HEK293 (cell line): Measurements from ENCODE around the gene TMEM14A.
A peak's percentile ranks its signal among the peaks of the same experiment; 100 is the strongest.

Source experiments
- BCL11A ChIP-seq: fragments of 450-650 bp; formaldehyde crosslinking; IDR thresholded peaks from 2 replicates; pipeline ENCODE4 v1.5.1; 2016; ENCODE audit warnings: low read depth, missing biosample characterization, missing genetic modification characterization
- GLIS1 ChIP-seq: fragments of 450-650 bp; formaldehyde crosslinking; IDR thresholded peaks from 2 replicates; pipeline ENCODE4 v1.5.1; 2016; ENCODE audit warnings: missing biosample characterization, missing genetic modification characterization
- HOXD13 ChIP-seq: sonication (generic); formaldehyde crosslinking; IDR thresholded peaks from 2 replicates; pipeline ENCODE4 v1.8.0; 2022; ENCODE audit warnings: missing genetic modification reagents, borderline replicate concordance
- KLF1 ChIP-seq: fragments of 450-650 bp; formaldehyde crosslinking; IDR thresholded peaks from 2 replicates; pipeline ENCODE4 v1.5.1; 2016; ENCODE audit warnings: missing biosample characterization, missing genetic modification characterization
- SP3 ChIP-seq: fragments of 450-650 bp; formaldehyde crosslinking; IDR thresholded peaks from 2 replicates; pipeline ENCODE4 v1.5.1; 2016; ENCODE audit warnings: missing biosample characterization, missing genetic modification characterization
- WT1 ChIP-seq: fragments of 450-650 bp; formaldehyde crosslinking; IDR thresholded peaks from 2 replicates; pipeline ENCODE4 v1.5.1; 2016; ENCODE audit warnings: missing biosample characterization, missing genetic modification characterization
- ZBTB20 ChIP-seq: fragments of 450-650 bp; formaldehyde crosslinking; IDR thresholded peaks from 2 replicates; pipeline ENCODE4 v1.5.1; 2016; ENCODE audit warnings: missing biosample characterization, missing genetic modification characterization
- ZNF10 ChIP-seq: fragments of 450-650 bp; formaldehyde crosslinking; IDR thresholded peaks from 2 replicates; pipeline ENCODE4 v1.5.1; 2017; ENCODE audit warnings: missing biosample characterization, missing genetic modification characterization
- ZNF157 ChIP-seq: fragments of 450-650 bp; formaldehyde crosslinking; IDR thresholded peaks from 2 replicates; pipeline ENCODE4 v1.5.1; 2016; ENCODE audit warnings: missing biosample characterization, missing genetic modification characterization
- ZNF19 ChIP-seq: fragments of 450-650 bp; formaldehyde crosslinking; IDR thresholded peaks from 2 replicates; pipeline ENCODE4; 2016; ENCODE audit warnings: missing biosample characterization, missing genetic modification characterization, low read depth
- ZNF274 ChIP-seq, 2 experiments: fragments of 200-500 bp in 1 of 2; fragments of 450-650 bp in 1 of 2; sonication (Bioruptor generic) in 1 of 2; formaldehyde crosslinking in 1 of 2; IDR thresholded peaks; 2 replicates each; pipeline versions ENCODE4 v1.5.1 to v1.6.1; 2014 to 2016; ENCODE audit warnings: borderline replicate concordance in 1 of 2, inconsistent platforms in 1 of 2, low read length in 1 of 2, missing biosample characterization in 1 of 2, missing genetic modification characterization in 1 of 2
- ZNF37A ChIP-seq: fragments of 450-650 bp; IDR thresholded peaks from 2 replicates; pipeline ENCODE4 v1.5.1; 2018; ENCODE audit warnings: missing biosample characterization, missing genetic modification characterization
- ZNF391 ChIP-seq: fragments of 450-650 bp; formaldehyde crosslinking; IDR thresholded peaks from 2 replicates; pipeline ENCODE4 v1.5.1; 2016; ENCODE audit warnings: low read depth, missing biosample characterization, missing genetic modification characterization, borderline replicate concordance
- ZNF548 ChIP-seq: fragments of 450-650 bp; formaldehyde crosslinking; IDR thresholded peaks from 2 replicates; pipeline ENCODE4 v1.5.1; 2016; ENCODE audit warnings: missing biosample characterization, missing genetic modification characterization
- ZNF701 ChIP-seq: fragments of 450-650 bp; formaldehyde crosslinking; IDR thresholded peaks from 2 replicates; pipeline ENCODE4 v1.5.1; 2016; ENCODE audit warnings: missing biosample characterization, missing genetic modification characterization
- ZXDB ChIP-seq: fragments of 450-650 bp; formaldehyde crosslinking; IDR thresholded peaks from 2 replicates; pipeline ENCODE4 v1.5.1; 2016; ENCODE audit warnings: missing biosample characterization, missing genetic modification characterization
- TF ChIP-seq, protein P1 (sequence below): fragments of 450-650 bp; formaldehyde crosslinking; IDR thresholded peaks from 2 replicates; pipeline ENCODE4 v1.5.1; 2016; ENCODE audit warnings: missing biosample characterization, missing genetic modification characterization
- TF ChIP-seq, protein P2 (sequence below): fragments of 450-650 bp; formaldehyde crosslinking; IDR thresholded peaks from 2 replicates; pipeline ENCODE4 v1.5.1; 2017; ENCODE audit warnings: missing biosample characterization, mild to moderate bottlenecking, missing genetic modification characterization, moderate library complexity
- TF ChIP-seq, protein P3 (sequence below): IDR thresholded peaks from 2 replicates; pipeline ENCODE4 v1.6.1; 2011; ENCODE audit warnings: mild to moderate bottlenecking, low read depth, low read length, borderline replicate concordance
- TF ChIP-seq, protein P4 (sequence below): fragments of 450-650 bp; formaldehyde crosslinking; IDR thresholded peaks from 2 replicates; pipeline ENCODE4 v1.5.1; 2016; ENCODE audit warnings: missing biosample characterization, missing genetic modification characterization
- TF ChIP-seq, protein P5 (sequence below): fragments of 450-650 bp; formaldehyde crosslinking; IDR thresholded peaks from 2 replicates; pipeline ENCODE4 v1.5.1; 2017; ENCODE audit warnings: missing biosample characterization, missing genetic modification characterization
- TF ChIP-seq, protein P6 (sequence below): fragments of 450-650 bp; formaldehyde crosslinking; IDR thresholded peaks from 2 replicates; pipeline ENCODE4 v1.5.1; 2017; ENCODE audit warnings: missing biosample characterization, missing genetic modification characterization
- TF ChIP-seq, protein P7 (sequence below): fragments of 450-650 bp; formaldehyde crosslinking; conservative IDR thresholded peaks from 2 replicates; pipeline ENCODE4 v1.5.1; 2016; ENCODE audit warnings: low read depth, missing biosample characterization, missing genetic modification characterization

TMEM14A gene

DNA sequence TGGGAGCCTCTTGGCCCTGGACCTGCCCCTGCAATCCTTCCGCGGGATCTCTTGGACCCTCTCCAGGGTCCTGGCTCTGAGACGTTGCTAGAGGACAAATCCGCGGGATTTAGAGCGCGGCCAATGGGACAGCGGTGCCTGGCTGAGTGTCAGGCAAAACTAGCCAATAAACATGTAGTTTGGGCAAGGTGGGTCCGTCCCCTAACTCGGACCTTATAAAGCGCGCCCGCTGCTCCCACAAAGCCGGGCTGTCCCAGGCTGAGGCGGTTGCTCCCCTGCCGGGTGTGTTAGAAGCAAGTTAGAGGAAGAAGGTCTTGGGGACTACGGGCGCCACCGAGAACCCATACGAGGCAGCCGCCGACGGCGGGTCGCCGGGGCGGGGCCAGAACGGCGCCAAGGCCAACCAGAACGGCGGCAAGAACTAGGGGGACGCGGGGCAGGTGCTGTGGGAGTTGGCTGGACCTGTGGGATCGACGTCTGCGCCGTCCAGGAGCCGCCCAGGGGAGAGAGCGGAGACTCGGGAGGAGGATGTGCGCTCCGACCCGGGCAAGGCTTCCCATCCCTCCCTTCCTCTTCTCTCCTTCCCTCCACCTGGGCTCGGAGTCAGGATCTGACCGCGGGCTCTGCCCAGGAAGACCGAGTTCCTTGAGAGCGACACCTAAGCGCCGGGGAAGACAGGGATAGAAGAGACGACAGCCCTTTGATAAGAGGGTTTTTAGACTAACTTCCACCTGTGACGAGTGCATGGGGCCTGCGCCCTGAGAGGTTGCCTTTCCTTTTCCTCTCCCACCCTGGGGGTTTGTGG is 6.5 kb upstream of the TMEM14A start (continued):
- TF ChIP-seq ZNF548 (tag by site-specific recombination) (no peak), ZBTB20 (tag by site-specific recombination) (peak; percentile 83), ZNF10 (no peak), ZNF701 (no peak), ZNF19 (tag by site-specific recombination) (no peak), HOXD13 (CRISPR knock-in tag) (no peak), ZNF37A (tag by site-specific recombination) (no peak), WT1 (tag by site-specific recombination) (no peak), BCL11A (no peak), ZNF274 (IDR thresholded peaks at IDR 0.05; ENCODE audit: low read length) (no peak), ZNF274 (tag by site-specific recombination; IDR thresholded peaks at IDR 0.05; ENCODE audit: borderline replicate concordance) (no peak), ZXDB (tag by site-specific recombination) (peak; percentile 98), SP3 (peak; percentile 63), GLIS1 (tag by site-specific recombination) (peak; percentile 64), ZNF157 (tag by site-specific recombination) (no peak), KLF1 (tag by site-specific recombination) (no peak), ZNF391 (tag by site-specific recombination) (no peak)
- TF ChIP-seq, protein P1, sequence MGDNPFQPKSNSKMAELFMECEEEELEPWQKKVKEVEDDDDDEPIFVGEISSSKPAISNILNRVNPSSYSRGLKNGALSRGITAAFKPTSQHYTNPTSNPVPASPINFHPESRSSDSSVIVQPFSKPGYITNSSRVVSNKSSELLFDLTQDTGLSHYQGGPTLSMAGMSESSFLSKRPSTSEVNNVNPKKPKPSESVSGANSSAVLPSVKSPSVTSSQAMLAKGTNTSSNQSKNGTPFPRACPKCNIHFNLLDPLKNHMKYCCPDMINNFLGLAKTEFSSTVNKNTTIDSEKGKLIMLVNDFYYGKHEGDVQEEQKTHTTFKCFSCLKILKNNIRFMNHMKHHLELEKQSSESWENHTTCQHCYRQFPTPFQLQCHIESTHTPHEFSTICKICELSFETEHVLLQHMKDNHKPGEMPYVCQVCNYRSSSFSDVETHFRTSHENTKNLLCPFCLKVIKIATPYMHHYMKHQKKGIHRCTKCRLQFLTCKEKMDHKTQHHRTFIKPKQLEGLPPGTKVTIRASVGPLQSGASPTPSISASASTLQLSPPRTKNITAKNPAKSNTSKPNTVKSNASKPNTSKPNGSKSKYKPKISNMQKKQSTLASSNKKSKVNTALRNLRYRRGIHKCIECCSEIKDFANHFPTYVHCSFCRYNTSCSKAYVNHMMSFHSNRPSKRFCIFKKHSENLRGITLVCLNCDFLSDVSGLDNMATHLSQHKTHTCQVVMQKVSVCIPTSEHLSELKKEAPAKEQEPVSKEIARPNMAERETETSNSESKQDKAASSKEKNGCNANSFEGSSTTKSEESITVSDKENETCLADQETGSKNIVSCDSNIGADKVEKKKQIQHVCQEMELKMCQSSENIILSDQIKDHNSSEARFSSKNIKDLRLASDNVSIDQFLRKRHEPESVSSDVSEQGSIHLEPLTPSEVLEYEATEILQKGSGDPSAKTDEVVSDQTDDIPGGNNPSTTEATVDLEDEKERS (tag by site-specific recombination) = no peak
- TF ChIP-seq, protein P2, sequence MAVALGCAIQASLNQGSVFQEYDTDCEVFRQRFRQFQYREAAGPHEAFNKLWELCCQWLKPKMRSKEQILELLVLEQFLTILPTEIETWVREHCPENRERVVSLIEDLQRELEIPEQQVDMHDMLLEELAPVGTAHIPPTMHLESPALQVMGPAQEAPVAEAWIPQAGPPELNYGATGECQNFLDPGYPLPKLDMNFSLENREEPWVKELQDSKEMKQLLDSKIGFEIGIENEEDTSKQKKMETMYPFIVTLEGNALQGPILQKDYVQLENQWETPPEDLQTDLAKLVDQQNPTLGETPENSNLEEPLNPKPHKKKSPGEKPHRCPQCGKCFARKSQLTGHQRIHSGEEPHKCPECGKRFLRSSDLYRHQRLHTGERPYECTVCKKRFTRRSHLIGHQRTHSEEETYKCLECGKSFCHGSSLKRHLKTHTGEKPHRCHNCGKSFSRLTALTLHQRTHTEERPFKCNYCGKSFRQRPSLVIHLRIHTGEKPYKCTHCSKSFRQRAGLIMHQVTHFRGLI (tag by site-specific recombination) = peak; percentile 37; the same call in 1 of the 2 replicates
- TF ChIP-seq, protein P3, sequence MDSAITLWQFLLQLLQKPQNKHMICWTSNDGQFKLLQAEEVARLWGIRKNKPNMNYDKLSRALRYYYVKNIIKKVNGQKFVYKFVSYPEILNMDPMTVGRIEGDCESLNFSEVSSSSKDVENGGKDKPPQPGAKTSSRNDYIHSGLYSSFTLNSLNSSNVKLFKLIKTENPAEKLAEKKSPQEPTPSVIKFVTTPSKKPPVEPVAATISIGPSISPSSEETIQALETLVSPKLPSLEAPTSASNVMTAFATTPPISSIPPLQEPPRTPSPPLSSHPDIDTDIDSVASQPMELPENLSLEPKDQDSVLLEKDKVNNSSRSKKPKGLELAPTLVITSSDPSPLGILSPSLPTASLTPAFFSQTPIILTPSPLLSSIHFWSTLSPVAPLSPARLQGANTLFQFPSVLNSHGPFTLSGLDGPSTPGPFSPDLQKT = no peak
- TF ChIP-seq, protein P4, sequence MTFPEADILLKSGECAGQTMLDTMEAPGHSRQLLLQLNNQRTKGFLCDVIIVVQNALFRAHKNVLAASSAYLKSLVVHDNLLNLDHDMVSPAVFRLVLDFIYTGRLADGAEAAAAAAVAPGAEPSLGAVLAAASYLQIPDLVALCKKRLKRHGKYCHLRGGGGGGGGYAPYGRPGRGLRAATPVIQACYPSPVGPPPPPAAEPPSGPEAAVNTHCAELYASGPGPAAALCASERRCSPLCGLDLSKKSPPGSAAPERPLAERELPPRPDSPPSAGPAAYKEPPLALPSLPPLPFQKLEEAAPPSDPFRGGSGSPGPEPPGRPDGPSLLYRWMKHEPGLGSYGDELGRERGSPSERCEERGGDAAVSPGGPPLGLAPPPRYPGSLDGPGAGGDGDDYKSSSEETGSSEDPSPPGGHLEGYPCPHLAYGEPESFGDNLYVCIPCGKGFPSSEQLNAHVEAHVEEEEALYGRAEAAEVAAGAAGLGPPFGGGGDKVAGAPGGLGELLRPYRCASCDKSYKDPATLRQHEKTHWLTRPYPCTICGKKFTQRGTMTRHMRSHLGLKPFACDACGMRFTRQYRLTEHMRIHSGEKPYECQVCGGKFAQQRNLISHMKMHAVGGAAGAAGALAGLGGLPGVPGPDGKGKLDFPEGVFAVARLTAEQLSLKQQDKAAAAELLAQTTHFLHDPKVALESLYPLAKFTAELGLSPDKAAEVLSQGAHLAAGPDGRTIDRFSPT (tag by site-specific recombination) = no peak
- TF ChIP-seq, protein P5, sequence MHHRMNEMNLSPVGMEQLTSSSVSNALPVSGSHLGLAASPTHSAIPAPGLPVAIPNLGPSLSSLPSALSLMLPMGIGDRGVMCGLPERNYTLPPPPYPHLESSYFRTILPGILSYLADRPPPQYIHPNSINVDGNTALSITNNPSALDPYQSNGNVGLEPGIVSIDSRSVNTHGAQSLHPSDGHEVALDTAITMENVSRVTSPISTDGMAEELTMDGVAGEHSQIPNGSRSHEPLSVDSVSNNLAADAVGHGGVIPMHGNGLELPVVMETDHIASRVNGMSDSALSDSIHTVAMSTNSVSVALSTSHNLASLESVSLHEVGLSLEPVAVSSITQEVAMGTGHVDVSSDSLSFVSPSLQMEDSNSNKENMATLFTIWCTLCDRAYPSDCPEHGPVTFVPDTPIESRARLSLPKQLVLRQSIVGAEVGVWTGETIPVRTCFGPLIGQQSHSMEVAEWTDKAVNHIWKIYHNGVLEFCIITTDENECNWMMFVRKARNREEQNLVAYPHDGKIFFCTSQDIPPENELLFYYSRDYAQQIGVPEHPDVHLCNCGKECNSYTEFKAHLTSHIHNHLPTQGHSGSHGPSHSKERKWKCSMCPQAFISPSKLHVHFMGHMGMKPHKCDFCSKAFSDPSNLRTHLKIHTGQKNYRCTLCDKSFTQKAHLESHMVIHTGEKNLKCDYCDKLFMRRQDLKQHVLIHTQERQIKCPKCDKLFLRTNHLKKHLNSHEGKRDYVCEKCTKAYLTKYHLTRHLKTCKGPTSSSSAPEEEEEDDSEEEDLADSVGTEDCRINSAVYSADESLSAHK = no peak
- TF ChIP-seq, protein P6, sequence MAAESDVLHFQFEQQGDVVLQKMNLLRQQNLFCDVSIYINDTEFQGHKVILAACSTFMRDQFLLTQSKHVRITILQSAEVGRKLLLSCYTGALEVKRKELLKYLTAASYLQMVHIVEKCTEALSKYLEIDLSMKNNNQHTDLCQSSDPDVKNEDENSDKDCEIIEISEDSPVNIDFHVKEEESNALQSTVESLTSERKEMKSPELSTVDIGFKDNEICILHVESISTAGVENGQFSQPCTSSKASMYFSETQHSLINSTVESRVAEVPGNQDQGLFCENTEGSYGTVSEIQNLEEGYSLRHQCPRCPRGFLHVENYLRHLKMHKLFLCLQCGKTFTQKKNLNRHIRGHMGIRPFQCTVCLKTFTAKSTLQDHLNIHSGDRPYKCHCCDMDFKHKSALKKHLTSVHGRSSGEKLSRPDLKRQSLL (tag by site-specific recombination) = no peak
- TF ChIP-seq, protein P7, sequence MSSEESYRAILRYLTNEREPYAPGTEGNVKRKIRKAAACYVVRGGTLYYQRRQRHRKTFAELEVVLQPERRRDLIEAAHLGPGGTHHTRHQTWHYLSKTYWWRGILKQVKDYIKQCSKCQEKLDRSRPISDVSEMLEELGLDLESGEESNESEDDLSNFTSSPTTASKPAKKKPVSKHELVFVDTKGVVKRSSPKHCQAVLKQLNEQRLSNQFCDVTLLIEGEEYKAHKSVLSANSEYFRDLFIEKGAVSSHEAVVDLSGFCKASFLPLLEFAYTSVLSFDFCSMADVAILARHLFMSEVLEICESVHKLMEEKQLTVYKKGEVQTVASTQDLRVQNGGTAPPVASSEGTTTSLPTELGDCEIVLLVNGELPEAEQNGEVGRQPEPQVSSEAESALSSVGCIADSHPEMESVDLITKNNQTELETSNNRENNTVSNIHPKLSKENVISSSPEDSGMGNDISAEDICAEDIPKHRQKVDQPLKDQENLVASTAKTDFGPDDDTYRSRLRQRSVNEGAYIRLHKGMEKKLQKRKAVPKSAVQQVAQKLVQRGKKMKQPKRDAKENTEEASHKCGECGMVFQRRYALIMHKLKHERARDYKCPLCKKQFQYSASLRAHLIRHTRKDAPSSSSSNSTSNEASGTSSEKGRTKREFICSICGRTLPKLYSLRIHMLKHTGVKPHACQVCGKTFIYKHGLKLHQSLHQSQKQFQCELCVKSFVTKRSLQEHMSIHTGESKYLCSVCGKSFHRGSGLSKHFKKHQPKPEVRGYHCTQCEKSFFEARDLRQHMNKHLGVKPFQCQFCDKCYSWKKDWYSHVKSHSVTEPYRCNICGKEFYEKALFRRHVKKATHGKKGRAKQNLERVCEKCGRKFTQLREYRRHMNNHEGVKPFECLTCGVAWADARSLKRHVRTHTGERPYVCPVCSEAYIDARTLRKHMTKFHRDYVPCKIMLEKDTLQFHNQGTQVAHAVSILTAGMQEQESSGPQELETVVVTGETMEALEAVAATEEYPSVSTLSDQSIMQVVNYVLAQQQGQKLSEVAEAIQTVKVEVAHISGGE (tag by site-specific recombination) = no peak
